Stimulated activated CD4-positive, alpha-beta T cell treated with anti-CD3 and anti-CD28 coated beads, TNF-alpha, amount 100 ng/mL, for 1 hour (primary cell): ENCODE results near the gene NLRP12.
"Not testable (repeated sequence)": the region's sequence is repeated elsewhere in the genome, so short reads cannot be mapped to it uniquely, and the experiment has no call there.

Experiments
- DNase-seq, 3 donors: peaks; one replicate each; pipeline ENCODE4 v3.0.0-alpha.2; 2020; ENCODE audit warnings: low read depth in 3 of 3, low spot score in 1 of 3

Gene NLRP12

GRCh38 chr19:53785196-53785889, 38.8 kb downstream of the NLRP12 start:
- no peak for DNase-seq

GRCh38 chr19:53782698-53783097, 41.4 kb downstream of the NLRP12 start:
- DNase-seq, result no peak

GRCh38 chr19:53781332-53781731, 42.8 kb downstream of the NLRP12 start:
- not testable (repeated sequence) for DNase-seq

GRCh38 chr19:53780506-53780905, 43.6 kb downstream of the NLRP12 start:
- DNase-seq, result no peak

- DNase-seq, result no peak
Measured at GRCh38 chr19:53775524-53775923, 48.6 kb downstream of the NLRP12 start.

GRCh38 chr19:53774491-53774890, 49.6 kb downstream of the NLRP12 start:
- not testable (repeated sequence) for DNase-seq

- no peak for DNase-seq
Measured at GRCh38 chr19:53773999-53774398, 50.1 kb downstream of the NLRP12 start.

- DNase-seq, result peak in 2 of 3 donors; percentile 6 to 8
Measured at GRCh38 chr19:53772943-53773342, 51.2 kb downstream of the NLRP12 start.

GRCh38 chr19:53771144-53771543, 53.0 kb downstream of the NLRP12 start:
- DNase-seq, result no peak

GRCh38 chr19:53769696-53770309, 54.3 kb downstream of the NLRP12 start:
- not testable (repeated sequence) for DNase-seq

- DNase-seq, result no peak
Measured at GRCh38 chr19:53768401-53768800, 55.7 kb downstream of the NLRP12 start.

- not testable (repeated sequence) for DNase-seq
Measured at GRCh38 chr19:53758991-53759390, 65.1 kb downstream of the NLRP12 start.
